ENCODE results near the gene CLSTN3. TPM values are rescaled to one million over a fixed set of nuclear protein-coding genes. Genes with fewer than 3 reads are reported as not detected.

CLSTN3 gene
- total and polyA plus RNA-seq, 4 donors = 6.1 to 37.2 (median 26.8) TPM

DNA sequence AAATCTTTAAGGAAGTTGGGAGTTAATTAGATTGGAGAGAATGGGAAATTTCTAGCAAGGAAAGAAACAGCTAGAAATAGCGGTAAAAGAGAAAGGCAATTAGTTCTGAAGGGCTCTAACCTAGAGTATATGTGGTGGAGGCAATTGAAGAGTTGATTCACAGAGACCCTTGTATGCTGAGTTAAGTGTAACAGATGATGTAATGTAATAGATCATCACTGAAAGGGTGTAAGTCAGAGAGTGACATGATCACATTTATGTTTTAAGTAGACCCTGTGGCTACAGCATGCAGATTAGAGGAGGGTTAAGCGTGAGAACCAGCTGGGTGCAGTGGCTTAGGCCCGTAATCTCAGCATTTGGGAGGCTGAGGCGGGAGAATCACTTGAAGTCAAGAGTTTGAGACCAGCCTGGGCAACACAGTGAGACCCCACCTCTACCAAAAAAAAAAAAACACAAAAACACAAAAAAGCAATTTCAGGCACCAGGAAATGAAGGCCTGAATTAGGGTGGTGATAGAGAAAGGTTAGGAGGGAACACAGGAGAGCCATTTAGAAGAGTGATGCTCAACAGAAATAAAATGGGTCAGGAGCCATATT lies 4.4 kb upstream of the CLSTN3 start:
- 62% methylated on average over 4 of the region's 4 CpGs for WGBS
- H3K27ac ChIP-seq (ENCODE audit: low read depth in 1 of 2, low read length in 2 of 2) = peak overlapping the region; percentile 33 to 51
- TF ChIP-seq, protein P1, sequence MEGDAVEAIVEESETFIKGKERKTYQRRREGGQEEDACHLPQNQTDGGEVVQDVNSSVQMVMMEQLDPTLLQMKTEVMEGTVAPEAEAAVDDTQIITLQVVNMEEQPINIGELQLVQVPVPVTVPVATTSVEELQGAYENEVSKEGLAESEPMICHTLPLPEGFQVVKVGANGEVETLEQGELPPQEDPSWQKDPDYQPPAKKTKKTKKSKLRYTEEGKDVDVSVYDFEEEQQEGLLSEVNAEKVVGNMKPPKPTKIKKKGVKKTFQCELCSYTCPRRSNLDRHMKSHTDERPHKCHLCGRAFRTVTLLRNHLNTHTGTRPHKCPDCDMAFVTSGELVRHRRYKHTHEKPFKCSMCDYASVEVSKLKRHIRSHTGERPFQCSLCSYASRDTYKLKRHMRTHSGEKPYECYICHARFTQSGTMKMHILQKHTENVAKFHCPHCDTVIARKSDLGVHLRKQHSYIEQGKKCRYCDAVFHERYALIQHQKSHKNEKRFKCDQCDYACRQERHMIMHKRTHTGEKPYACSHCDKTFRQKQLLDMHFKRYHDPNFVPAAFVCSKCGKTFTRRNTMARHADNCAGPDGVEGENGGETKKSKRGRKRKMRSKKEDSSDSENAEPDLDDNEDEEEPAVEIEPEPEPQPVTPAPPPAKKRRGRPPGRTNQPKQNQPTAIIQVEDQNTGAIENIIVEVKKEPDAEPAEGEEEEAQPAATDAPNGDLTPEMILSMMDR (IDR thresholded peaks at IDR 0.05; ENCODE audit: low read depth, low read length, missing input control) = no peak
- TF ChIP-seq JUND (IDR thresholded peaks at IDR 0.05) (no peak), TAF1 (conservative IDR thresholded peaks at IDR 0.05) (no peak), YY1 (IDR thresholded peaks at IDR 0.05) (no peak), FOXA2 (IDR thresholded peaks at IDR 0.05) (no peak), HNF4A (conservative IDR thresholded peaks at IDR 0.05) (no peak), SP1 (IDR thresholded peaks at IDR 0.05) (no peak), RXRA (IDR thresholded peaks at IDR 0.05) (no peak)
- TF ChIP-seq, protein P2, sequence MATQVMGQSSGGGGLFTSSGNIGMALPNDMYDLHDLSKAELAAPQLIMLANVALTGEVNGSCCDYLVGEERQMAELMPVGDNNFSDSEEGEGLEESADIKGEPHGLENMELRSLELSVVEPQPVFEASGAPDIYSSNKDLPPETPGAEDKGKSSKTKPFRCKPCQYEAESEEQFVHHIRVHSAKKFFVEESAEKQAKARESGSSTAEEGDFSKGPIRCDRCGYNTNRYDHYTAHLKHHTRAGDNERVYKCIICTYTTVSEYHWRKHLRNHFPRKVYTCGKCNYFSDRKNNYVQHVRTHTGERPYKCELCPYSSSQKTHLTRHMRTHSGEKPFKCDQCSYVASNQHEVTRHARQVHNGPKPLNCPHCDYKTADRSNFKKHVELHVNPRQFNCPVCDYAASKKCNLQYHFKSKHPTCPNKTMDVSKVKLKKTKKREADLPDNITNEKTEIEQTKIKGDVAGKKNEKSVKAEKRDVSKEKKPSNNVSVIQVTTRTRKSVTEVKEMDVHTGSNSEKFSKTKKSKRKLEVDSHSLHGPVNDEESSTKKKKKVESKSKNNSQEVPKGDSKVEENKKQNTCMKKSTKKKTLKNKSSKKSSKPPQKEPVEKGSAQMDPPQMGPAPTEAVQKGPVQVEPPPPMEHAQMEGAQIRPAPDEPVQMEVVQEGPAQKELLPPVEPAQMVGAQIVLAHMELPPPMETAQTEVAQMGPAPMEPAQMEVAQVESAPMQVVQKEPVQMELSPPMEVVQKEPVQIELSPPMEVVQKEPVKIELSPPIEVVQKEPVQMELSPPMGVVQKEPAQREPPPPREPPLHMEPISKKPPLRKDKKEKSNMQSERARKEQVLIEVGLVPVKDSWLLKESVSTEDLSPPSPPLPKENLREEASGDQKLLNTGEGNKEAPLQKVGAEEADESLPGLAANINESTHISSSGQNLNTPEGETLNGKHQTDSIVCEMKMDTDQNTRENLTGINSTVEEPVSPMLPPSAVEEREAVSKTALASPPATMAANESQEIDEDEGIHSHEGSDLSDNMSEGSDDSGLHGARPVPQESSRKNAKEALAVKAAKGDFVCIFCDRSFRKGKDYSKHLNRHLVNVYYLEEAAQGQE (IDR thresholded peaks at IDR 0.05) = no peak
- peaks cover 12 to 59% (median 42%) of the 10 kb centered on the region in 4 donors for H3K4me1 ChIP-seq (ENCODE audit: control insufficient read depth in 4 of 4, insufficient read depth in 4 of 4, low read length in 3 of 4)
- H3K36me3 ChIP-seq (ENCODE audit: control insufficient read depth in 4 of 4, insufficient read depth in 3 of 4, low read depth in 1 of 4, low read length in 3 of 4) = no peaks in the 10 kb centered on the region
- no peak for DNase-seq (ENCODE audit: low spot score)
- H3K27me3 ChIP-seq (ENCODE audit: control insufficient read depth in 4 of 4, insufficient read depth in 4 of 4, low read length in 3 of 4) = no peaks in the 10 kb centered on the region
- no peak overlapping the region for H3K9ac ChIP-seq (ENCODE audit: low read depth in 1 of 2, low read length in 2 of 2)
- H3K9me3 ChIP-seq (ENCODE audit: control insufficient read depth in 4 of 4, low read length in 3 of 4) = no peaks in the 10 kb centered on the region
- no peak overlapping the region for H3K4me3 ChIP-seq (ENCODE audit: low read depth in 1 of 3, low read length in 3 of 3)

DNA sequence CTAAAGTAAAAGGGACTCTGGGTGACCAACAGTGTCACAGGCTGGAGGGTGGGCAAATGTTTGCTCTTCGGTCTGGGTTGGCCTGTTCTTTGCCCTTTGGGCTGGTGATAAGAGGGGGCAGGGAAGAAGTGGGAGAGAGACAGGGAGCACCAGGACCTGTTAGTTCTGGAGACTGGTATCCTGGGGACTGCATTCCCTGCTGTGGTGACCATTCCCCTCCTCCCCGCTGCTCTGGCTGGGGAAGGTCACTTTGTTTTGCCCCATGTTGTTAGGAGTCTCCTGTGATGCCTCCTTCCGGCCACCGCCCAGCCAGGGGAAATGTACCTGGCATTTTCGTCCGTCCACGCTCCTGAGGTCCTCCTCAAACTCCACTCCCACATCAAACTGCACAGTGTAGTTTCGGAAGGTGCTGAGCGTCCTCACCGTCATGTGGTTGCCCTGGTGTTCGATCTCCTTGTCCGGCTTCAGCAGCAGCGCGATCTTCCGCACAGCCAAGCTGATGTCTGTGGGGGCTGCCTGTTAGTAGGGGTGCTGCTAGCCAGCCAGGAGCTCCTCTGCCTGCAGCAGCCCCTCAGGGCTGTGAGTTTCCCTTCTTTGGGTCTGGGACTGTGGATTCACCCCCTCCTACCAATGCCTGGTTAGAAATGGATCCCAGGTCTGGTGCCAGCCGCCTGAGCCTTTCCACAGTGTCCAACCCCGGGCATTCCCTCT lies 2.1 kb upstream of the CLSTN3 start:
- WGBS = 36% methylated on average over 17 of the region's 17 CpGs
- Histone ChIP-seq H3K4me1 (ENCODE audit: control insufficient read depth in 4 of 4, insufficient read depth in 4 of 4, low read length in 3 of 4) (peaks cover 1 to 60% (median 42%) of the 10 kb centered on the region in 4 donors), H3K4me3 (ENCODE audit: low read depth in 1 of 3, low read length in 3 of 3) (peak overlapping the region; percentile 57 to 88 (median 80)), H3K9ac (ENCODE audit: low read depth in 1 of 2, low read length in 2 of 2) (peak overlapping the region; percentile 12 to 64), H3K9me3 (ENCODE audit: control insufficient read depth in 4 of 4, low read length in 3 of 4) (no peaks in the 10 kb centered on the region), H3K27me3 (ENCODE audit: control insufficient read depth in 4 of 4, insufficient read depth in 4 of 4, low read length in 3 of 4) (no peaks in the 10 kb centered on the region), H3K36me3 (ENCODE audit: control insufficient read depth in 4 of 4, insufficient read depth in 3 of 4, low read depth in 1 of 4, low read length in 3 of 4) (no peaks in the 10 kb centered on the region), H3K27ac (ENCODE audit: low read depth in 1 of 2, low read length in 2 of 2) (peak overlapping the region; percentile 83 to 89)
- DNase-seq (ENCODE audit: low spot score) = peak; percentile 57
- peak in 1 of 2 donors; percentile 26 for TF ChIP-seq JUND (IDR thresholded peaks at IDR 0.05)
- TF ChIP-seq FOXA1 (IDR thresholded peaks at IDR 0.05) = no peak
- TF ChIP-seq SP1 (IDR thresholded peaks at IDR 0.05) = no peak
- no peak for TF ChIP-seq RAD21 (IDR thresholded peaks at IDR 0.05)
- TF ChIP-seq EGR1 (IDR thresholded peaks at IDR 0.05; ENCODE audit: low read depth in 2 of 2) = peak in 1 of 2 donors; percentile 15
- TF ChIP-seq HNF4A (conservative IDR thresholded peaks at IDR 0.05) = peak; percentile 92 to 95
- TF ChIP-seq, protein P2 (IDR thresholded peaks at IDR 0.05) = peak; percentile 32
- peak; percentile 41 for TF ChIP-seq TAF1 (conservative IDR thresholded peaks at IDR 0.05)
- TF ChIP-seq FOXA2 (IDR thresholded peaks at IDR 0.05) = no peak
- no peak for TF ChIP-seq GABPA (IDR thresholded peaks at IDR 0.05 in 1 of 2, conservative IDR thresholded peaks at IDR 0.05 in 1 of 2)
- peak; percentile 43 for TF ChIP-seq HNF4G (IDR thresholded peaks at IDR 0.05)
- no peak for TF ChIP-seq NR2F2 (IDR thresholded peaks at IDR 0.05)
- TF ChIP-seq, protein P1 (IDR thresholded peaks at IDR 0.05; ENCODE audit: low read depth, low read length, missing input control) = no peak
- TF ChIP-seq, protein P3, sequence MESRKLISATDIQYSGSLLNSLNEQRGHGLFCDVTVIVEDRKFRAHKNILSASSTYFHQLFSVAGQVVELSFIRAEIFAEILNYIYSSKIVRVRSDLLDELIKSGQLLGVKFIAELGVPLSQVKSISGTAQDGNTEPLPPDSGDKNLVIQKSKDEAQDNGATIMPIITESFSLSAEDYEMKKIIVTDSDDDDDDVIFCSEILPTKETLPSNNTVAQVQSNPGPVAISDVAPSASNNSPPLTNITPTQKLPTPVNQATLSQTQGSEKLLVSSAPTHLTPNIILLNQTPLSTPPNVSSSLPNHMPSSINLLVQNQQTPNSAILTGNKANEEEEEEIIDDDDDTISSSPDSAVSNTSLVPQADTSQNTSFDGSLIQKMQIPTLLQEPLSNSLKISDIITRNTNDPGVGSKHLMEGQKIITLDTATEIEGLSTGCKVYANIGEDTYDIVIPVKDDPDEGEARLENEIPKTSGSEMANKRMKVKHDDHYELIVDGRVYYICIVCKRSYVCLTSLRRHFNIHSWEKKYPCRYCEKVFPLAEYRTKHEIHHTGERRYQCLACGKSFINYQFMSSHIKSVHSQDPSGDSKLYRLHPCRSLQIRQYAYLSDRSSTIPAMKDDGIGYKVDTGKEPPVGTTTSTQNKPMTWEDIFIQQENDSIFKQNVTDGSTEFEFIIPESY (IDR thresholded peaks at IDR 0.05) = no peak

All from liver (tissue), 9 donors.